ENCODE results near the gene HOXB6. TPM values are rescaled to one million over a fixed set of nuclear protein-coding genes. Genes with fewer than 3 reads are reported as not detected.

The HOXB6 gene
- total RNA-seq, 1 experiment from 2014 or later = 64.8 TPM

DNA sequence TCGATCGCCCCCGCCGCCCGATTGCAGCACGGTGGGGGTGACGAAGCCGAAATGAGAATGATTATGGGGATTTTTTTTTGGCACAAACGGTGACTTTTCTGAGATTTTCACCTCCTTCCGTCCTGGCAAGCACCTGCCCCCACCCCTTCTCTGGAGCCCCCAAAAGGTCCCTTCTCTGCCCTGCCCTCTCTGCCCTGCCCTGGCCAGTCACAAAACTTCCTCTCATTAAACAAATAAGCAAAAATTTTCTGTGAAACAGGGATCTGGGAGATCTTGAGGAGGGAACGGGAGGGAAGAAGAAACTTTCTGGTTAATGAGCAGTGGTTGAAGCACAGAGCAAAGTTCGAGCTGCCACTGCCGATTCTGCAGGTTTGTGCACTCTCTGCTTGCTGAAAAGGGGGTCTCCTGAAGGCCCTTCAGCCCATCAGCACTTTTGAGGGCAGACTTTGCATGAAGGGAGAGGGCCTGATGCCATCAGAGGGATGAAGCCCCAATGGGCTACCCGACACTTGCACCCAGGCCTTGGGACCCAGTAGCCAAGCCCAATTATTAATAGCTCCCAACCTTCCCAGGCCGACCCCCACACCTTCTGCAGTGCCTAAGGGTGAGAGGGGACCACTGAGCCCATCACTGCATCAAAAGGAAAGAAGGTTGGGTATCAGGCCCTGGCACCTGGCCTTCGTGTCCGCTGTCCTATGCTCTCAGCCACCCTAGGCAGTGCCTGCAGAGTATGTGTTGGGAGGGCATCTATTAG, 11.4 kb upstream of the HOXB6 start:
- no peak for DNase-seq (ENCODE audit: low read depth, low spot score)
- TF ChIP-seq EGR1 (IDR thresholded peaks at IDR 0.05; ENCODE audit: low read depth) (0 out of 2 replicates have a peak, but pooled peaks have one; percentile 15), EZH2 (IDR thresholded peaks at IDR 0.05) (no peak)
- Histone ChIP-seq H3K9me3 (ENCODE audit: control insufficient read depth in 1 of 2, insufficient read depth in 1 of 2, low read depth in 1 of 2, low read length in 2 of 2) (no peaks in the 10 kb centered on the region), H3K4me3 (replicated peaks in 1 of 2; ENCODE audit: low read depth in 1 of 2, low read length in 2 of 2) (peak overlapping the region; percentile 80 to 90), H3K4me2 (ENCODE audit: low read length) (peak overlapping the region; percentile 95), H3K27ac (ENCODE audit: low read depth, low read length) (peak overlapping the region; percentile 88), H3K36me3 (ENCODE audit: control insufficient read depth in 1 of 2, insufficient read depth in 2 of 2, low read length in 2 of 2) (no peaks in the 10 kb centered on the region), H3K27me3 (ENCODE audit: insufficient read depth, low read length) (no peaks in the 10 kb centered on the region), H2AFZ (ENCODE audit: low read depth, low read length, poor library complexity, severe bottlenecking) (no peak overlapping the region), H3K9ac (ENCODE audit: low read length) (peak overlapping the region; percentile 97), H3K79me2 (ENCODE audit: insufficient read depth, low read length) (peaks cover 62% of the 10 kb centered on the region), H4K20me1 (ENCODE audit: insufficient read depth) (no peaks in the 10 kb centered on the region), H3K9me2 (ENCODE audit: insufficient read depth) (no peaks in the 10 kb centered on the region), H3K4me1 (ENCODE audit: control insufficient read depth in 1 of 2, insufficient read depth in 2 of 2, low read length in 2 of 2) (peaks cover 8 to 49% of the 10 kb centered on the region in 2 experiments; a peak in 3 of 4 replicates)
- ATAC-seq = no peak
- BruUV-seq (replicated peaks) = no TSS peak
- POLR2A ChIA-PET = interaction anchor here (1.2 to 1.4 kb wide), 3 partner anchors 10 to 376 kb away, joined by 3 to 4 read pairs (median 3); no protein-coding TSS in a partner anchor
- intact Hi-C loops (cut with micrococcal nuclease) = loop anchor here (5.0 to 10.0 kb wide), 2 partner anchors 131 to 264 kb away; no protein-coding TSS in a partner anchor
- RAD21 ChIA-PET (ENCODE audit: low non-redundant PET in 1 of 2, low total read pairs in 2 of 2, uncharacterized antibody in 2 of 2, unreplicated experiment in 2 of 2) = interaction anchor here in 1 of 2 experiments (0.6 kb wide), 1 partner anchor 192 kb away, joined by 3 read pairs; no protein-coding TSS in a partner anchor
- CTCF ChIA-PET = interaction anchor here (1.5 to 3.7 kb wide), 8 partner anchors 9 to 591 kb away, joined by 4 to 21 read pairs (median 8); no protein-coding TSS in a partner anchor

DNA sequence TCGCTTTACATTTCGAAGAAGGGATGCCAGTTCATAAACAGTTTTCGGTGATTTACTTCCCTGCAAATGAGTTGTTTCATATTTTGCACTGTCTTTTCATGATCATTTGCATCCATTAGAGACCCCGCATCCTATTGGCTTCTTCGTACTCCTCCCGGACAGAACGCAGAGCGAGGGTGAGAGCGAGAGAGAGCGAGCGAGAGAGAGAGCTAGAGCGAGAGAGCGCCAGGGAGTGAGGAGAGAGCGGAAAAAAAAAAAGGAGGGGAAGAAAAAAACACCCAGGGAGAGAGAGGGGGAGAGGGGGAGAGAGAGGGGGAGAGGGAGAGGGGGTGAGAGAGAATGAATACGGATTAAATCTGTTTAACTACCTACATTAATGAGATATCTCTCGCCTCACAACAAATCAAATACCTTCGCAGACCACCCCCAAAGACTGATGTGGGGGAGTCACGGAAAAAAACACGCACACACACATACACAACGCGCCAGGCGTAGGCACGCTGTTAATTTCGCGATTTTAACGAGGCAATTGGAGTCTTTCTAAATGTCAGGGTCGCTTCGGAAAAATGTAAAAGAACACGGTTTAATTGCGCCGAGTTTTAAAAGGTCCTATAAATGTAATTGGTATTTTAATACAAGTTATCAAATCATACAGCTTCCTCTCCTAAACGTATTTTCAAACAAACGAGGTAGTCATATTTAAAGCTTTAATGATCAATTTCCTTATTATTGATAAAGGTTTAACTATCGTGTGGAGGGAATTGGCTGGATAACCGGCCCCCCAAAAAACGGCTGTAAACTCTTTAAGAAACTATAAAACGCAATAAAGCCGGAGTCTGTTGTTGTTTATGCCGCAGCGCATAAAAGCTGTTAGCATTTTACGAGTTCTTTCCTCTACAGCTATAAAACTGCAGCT, 10.5 kb upstream of the HOXB6 start, which contains the start of gene HOXB8:
Gene HOXB8, minus strand, starts transcription at position 246 of the 916 bp plus-strand sequence. CDS start 588 bp downstream, outside the sequence.
- Histone ChIP-seq H3K9me3 (ENCODE audit: control insufficient read depth in 1 of 2, insufficient read depth in 1 of 2, low read depth in 1 of 2, low read length in 2 of 2) (no peaks in the 10 kb centered on the region), H3K79me2 (ENCODE audit: insufficient read depth, low read length) (peaks cover 71% of the 10 kb centered on the region), H3K36me3 (ENCODE audit: control insufficient read depth in 1 of 2, insufficient read depth in 2 of 2, low read length in 2 of 2) (no peaks in the 10 kb centered on the region), H2AFZ (ENCODE audit: low read depth, low read length, poor library complexity, severe bottlenecking) (no peak within 1 kb of the TSS), H3K27me3 (ENCODE audit: insufficient read depth, low read length) (no peaks in the 10 kb centered on the region), H3K9me2 (ENCODE audit: insufficient read depth) (no peaks in the 10 kb centered on the region), H3K9ac (ENCODE audit: low read length) (peak within 1 kb of the TSS; percentile 97), H3K4me3 (replicated peaks in 1 of 2; ENCODE audit: low read depth in 1 of 2, low read length in 2 of 2) (peak within 1 kb of the TSS; percentile 80 to 90), H3K27ac (ENCODE audit: low read depth, low read length) (peak within 1 kb of the TSS; percentile 88), H3K4me1 (ENCODE audit: control insufficient read depth in 1 of 2, insufficient read depth in 2 of 2, low read length in 2 of 2) (peaks cover 8 to 51% of the 10 kb centered on the region in 2 experiments; a peak in 3 of 4 replicates), H3K4me2 (ENCODE audit: low read length) (peak within 1 kb of the TSS; percentile 95), H4K20me1 (ENCODE audit: insufficient read depth) (no peaks in the 10 kb centered on the region)
- peak; percentile 20; the same call in 1 of the 2 replicates for TF ChIP-seq SP1 (IDR thresholded peaks at IDR 0.05; ENCODE audit: low read depth)
- TF ChIP-seq SIN3A (IDR thresholded peaks at IDR 0.05; ENCODE audit: low read depth) = no peak
- ATAC-seq = no peak
- CTCF ChIA-PET = interaction anchor here (0.6 to 3.7 kb wide), 13 partner anchors 7 to 590 kb away, joined by 3 to 13 read pairs (median 4); no protein-coding TSS in a partner anchor
- POLR2A ChIA-PET = interaction anchor here (0.6 to 1.4 kb wide), 9 partner anchors 9 to 590 kb away, joined by 3 to 8 read pairs (median 3); no protein-coding TSS in a partner anchor
- RAD21 ChIA-PET (ENCODE audit: low non-redundant PET in 1 of 2, low total read pairs in 2 of 2, uncharacterized antibody in 2 of 2, unreplicated experiment in 2 of 2) = interaction anchor here in 1 of 2 experiments (0.6 kb wide), 1 partner anchor 192 kb away, joined by 3 read pairs; no protein-coding TSS in a partner anchor
- no peak for DNase-seq (ENCODE audit: low read depth, low spot score)
- TSS peak; percentile 40 for BruUV-seq (replicated peaks)
- intact Hi-C loops (cut with micrococcal nuclease) = loop anchor here (5.0 to 10.0 kb wide), 2 partner anchors 131 to 263 kb away; no protein-coding TSS in a partner anchor
